Activated naive CD8-positive, alpha-beta T cell treated with anti-CD3 and anti-CD28 coated beads for 36 hours (primary cell): ENCODE results near the gene SLC5A9. TPM values are rescaled to one million over a fixed set of nuclear protein-coding genes. Genes with fewer than 3 reads are reported as not detected.
"Not testable (repeated sequence)": the region's sequence is repeated elsewhere in the genome, so short reads cannot be mapped to it uniquely, and the experiment has no call there.

Experiments used
- DNase-seq: peaks from one replicate; pipeline ENCODE4 v3.0.0; 2021
- H3K27ac Mint-ChIP-seq: one replicate; pipeline ENCODE4 v1.8.0; 2022; ENCODE audit warnings: mild to moderate bottlenecking, moderate library complexity, mixed read lengths
- H3K27me3 Mint-ChIP-seq: one replicate; pipeline ENCODE4 v1.8.0; 2022; ENCODE audit warnings: mild to moderate bottlenecking, mixed read lengths
- H3K36me3 Mint-ChIP-seq: one replicate; pipeline ENCODE4 v1.8.0; 2021; ENCODE audit warnings: mild to moderate bottlenecking, mixed read lengths
- H3K4me1 Mint-ChIP-seq: one replicate; pipeline ENCODE4 v1.8.0; 2021; ENCODE audit warnings: mixed read lengths
- H3K4me3 Mint-ChIP-seq: one replicate; pipeline ENCODE4 v1.8.0; 2022; ENCODE audit warnings: mild to moderate bottlenecking, moderate library complexity, mixed read lengths
- H3K9me3 Mint-ChIP-seq: one replicate; pipeline ENCODE4 v1.8.0; 2022; ENCODE audit warnings: mixed read lengths
- total RNA-seq, 2 experiments: library from RNA; stranded (reverse); gene quantifications; one replicate each; pipeline ENCODE4 v1.2.3, GENCODE V29; 2021

SLC5A9 gene
- total RNA-seq, 2 experiments from 2014 or later = not detected

GRCh38 chr1:48205522-48205921, 17.0 kb upstream of the SLC5A9 start:
- Mint-ChIP-seq H3K36me3 (no peaks in the 10 kb centered on the region), H3K27me3 (peaks cover 9% of the 10 kb centered on the region), H3K4me1 (peaks cover 8% of the 10 kb centered on the region), H3K9me3 (no peaks in the 10 kb centered on the region), H3K27ac (no peak overlapping the region), H3K4me3 (no peak overlapping the region)
- peak; percentile 12 for DNase-seq

GRCh38 chr1:48206371-48206770, 16.1 kb upstream of the SLC5A9 start:
- Mint-ChIP-seq H3K4me3 (no peak overlapping the region), H3K27me3 (peaks cover 3% of the 10 kb centered on the region), H3K36me3 (no peaks in the 10 kb centered on the region), H3K9me3 (no peaks in the 10 kb centered on the region), H3K4me1 (peaks cover 8% of the 10 kb centered on the region), H3K27ac (no peak overlapping the region)
- no peak for DNase-seq

GRCh38 chr1:48207131-48207530, 15.4 kb upstream of the SLC5A9 start:
- Mint-ChIP-seq H3K9me3 (no peaks in the 10 kb centered on the region), H3K4me3 (no peak overlapping the region), H3K27me3 (no peaks in the 10 kb centered on the region), H3K27ac (no peak overlapping the region), H3K4me1 (peaks cover 6% of the 10 kb centered on the region), H3K36me3 (no peaks in the 10 kb centered on the region)
- no peak for DNase-seq

GRCh38 chr1:48207536-48208075, 14.9 kb upstream of the SLC5A9 start:
- no peak overlapping the region for H3K4me3 Mint-ChIP-seq
- H3K36me3 Mint-ChIP-seq = no peaks in the 10 kb centered on the region
- H3K4me1 Mint-ChIP-seq = peaks cover 2% of the 10 kb centered on the region
- no peaks in the 10 kb centered on the region for H3K27me3 Mint-ChIP-seq
- no peak for DNase-seq
- no peak overlapping the region for H3K27ac Mint-ChIP-seq
- H3K9me3 Mint-ChIP-seq = no peaks in the 10 kb centered on the region

- Mint-ChIP-seq H3K27me3 (no peaks in the 10 kb centered on the region), H3K36me3 (no peaks in the 10 kb centered on the region), H3K27ac (no peak overlapping the region), H3K9me3 (no peaks in the 10 kb centered on the region), H3K4me1 (peaks cover under 1% of the 10 kb centered on the region), H3K4me3 (no peak overlapping the region)
- no peak for DNase-seq
Measured at GRCh38 chr1:48208251-48208650, 14.3 kb upstream of the SLC5A9 start.

- DNase-seq = no peak
- no peak overlapping the region for H3K27ac Mint-ChIP-seq
- no peaks in the 10 kb centered on the region for H3K27me3 Mint-ChIP-seq
- H3K9me3 Mint-ChIP-seq = no peaks in the 10 kb centered on the region
- H3K4me1 Mint-ChIP-seq = no peaks in the 10 kb centered on the region
- no peaks in the 10 kb centered on the region for H3K36me3 Mint-ChIP-seq
- H3K4me3 Mint-ChIP-seq = no peak overlapping the region
Measured at GRCh38 chr1:48208652-48209051, 13.9 kb upstream of the SLC5A9 start.

- H3K9me3 Mint-ChIP-seq, H3K36me3 Mint-ChIP-seq, DNase-seq, H3K27ac Mint-ChIP-seq, H3K27me3 Mint-ChIP-seq, H3K4me3 Mint-ChIP-seq, H3K4me1 Mint-ChIP-seq: not testable (repeated sequence)
Measured at GRCh38 chr1:48213462-48213861, 9.1 kb upstream of the SLC5A9 start.

- H3K36me3 Mint-ChIP-seq, H3K27me3 Mint-ChIP-seq, DNase-seq, H3K9me3 Mint-ChIP-seq, H3K27ac Mint-ChIP-seq, H3K4me3 Mint-ChIP-seq, H3K4me1 Mint-ChIP-seq: not testable (repeated sequence)
Measured at GRCh38 chr1:48214366-48214765, 8.2 kb upstream of the SLC5A9 start.

GRCh38 chr1:48214820-48215219, 7.7 kb upstream of the SLC5A9 start:
- H3K27ac Mint-ChIP-seq = no peak overlapping the region
- H3K4me1 Mint-ChIP-seq = no peaks in the 10 kb centered on the region
- no peaks in the 10 kb centered on the region for H3K27me3 Mint-ChIP-seq
- no peaks in the 10 kb centered on the region for H3K36me3 Mint-ChIP-seq
- no peaks in the 10 kb centered on the region for H3K9me3 Mint-ChIP-seq
- DNase-seq = no peak
- no peak overlapping the region for H3K4me3 Mint-ChIP-seq

- Mint-ChIP-seq H3K4me1 (no peaks in the 10 kb centered on the region), H3K4me3 (no peak overlapping the region), H3K27ac (no peak overlapping the region)
Measured at GRCh38 chr1:48215222-48215621, 7.3 kb upstream of the SLC5A9 start.

GRCh38 chr1:48215889-48216288, 6.6 kb upstream of the SLC5A9 start:
- no peak overlapping the region for H3K4me3 Mint-ChIP-seq
- H3K4me1 Mint-ChIP-seq = no peaks in the 10 kb centered on the region
- no peak for DNase-seq
- no peaks in the 10 kb centered on the region for H3K27me3 Mint-ChIP-seq
- no peaks in the 10 kb centered on the region for H3K36me3 Mint-ChIP-seq
- no peak overlapping the region for H3K27ac Mint-ChIP-seq
- H3K9me3 Mint-ChIP-seq = no peaks in the 10 kb centered on the region

More at GRCh38 chr1:48215222-48215621, 7.3 kb upstream of the SLC5A9 start:
- no peaks in the 10 kb centered on the region for H3K27me3 Mint-ChIP-seq
- H3K36me3 Mint-ChIP-seq = no peaks in the 10 kb centered on the region
- H3K9me3 Mint-ChIP-seq = no peaks in the 10 kb centered on the region
- no peak for DNase-seq

- Mint-ChIP-seq H3K36me3 (no peaks in the 10 kb centered on the region), H3K9me3 (no peaks in the 10 kb centered on the region), H3K27ac (no peak overlapping the region), H3K4me3 (no peak overlapping the region), H3K4me1 (no peaks in the 10 kb centered on the region), H3K27me3 (no peaks in the 10 kb centered on the region)
- DNase-seq = no peak
Measured at GRCh38 chr1:48216313-48216712, 6.2 kb upstream of the SLC5A9 start.

- no peak for DNase-seq
- Mint-ChIP-seq H3K27me3 (no peaks in the 10 kb centered on the region), H3K27ac (no peak overlapping the region), H3K36me3 (no peaks in the 10 kb centered on the region), H3K4me3 (no peak overlapping the region), H3K4me1 (no peaks in the 10 kb centered on the region), H3K9me3 (no peaks in the 10 kb centered on the region)
Measured at GRCh38 chr1:48216941-48217340, 5.6 kb upstream of the SLC5A9 start.

GRCh38 chr1:48217856-48218255, 4.7 kb upstream of the SLC5A9 start:
- Mint-ChIP-seq H3K4me3 (no peak overlapping the region), H3K4me1 (no peaks in the 10 kb centered on the region), H3K36me3 (no peaks in the 10 kb centered on the region), H3K27ac (no peak overlapping the region), H3K27me3 (no peaks in the 10 kb centered on the region), H3K9me3 (no peaks in the 10 kb centered on the region)
- DNase-seq = no peak

GRCh38 chr1:48219803-48220202, 2.7 kb upstream of the SLC5A9 start:
- Mint-ChIP-seq H3K27ac (no peak overlapping the region), H3K4me3 (no peak overlapping the region), H3K4me1 (no peaks in the 10 kb centered on the region), H3K36me3 (no peaks in the 10 kb centered on the region), H3K9me3 (no peaks in the 10 kb centered on the region), H3K27me3 (no peaks in the 10 kb centered on the region)
- no peak for DNase-seq

GRCh38 chr1:48221122-48221521, 1.4 kb upstream of the SLC5A9 start:
- Mint-ChIP-seq H3K4me1 (no peaks in the 10 kb centered on the region), H3K4me3 (no peak overlapping the region), H3K27ac (no peak overlapping the region), H3K9me3 (no peaks in the 10 kb centered on the region), H3K36me3 (no peaks in the 10 kb centered on the region), H3K27me3 (no peaks in the 10 kb centered on the region)
- DNase-seq = no peak

- Mint-ChIP-seq H3K27me3 (no peaks in the 10 kb centered on the region), H3K4me3 (no peak overlapping the region), H3K4me1 (no peaks in the 10 kb centered on the region), H3K27ac (no peak overlapping the region), H3K36me3 (no peaks in the 10 kb centered on the region), H3K9me3 (no peaks in the 10 kb centered on the region)
- no peak for DNase-seq
Measured at GRCh38 chr1:48221657-48222056, 859 bp upstream of the SLC5A9 start.
